ENCODE data around the gene RPS6KL1.

The RPS6KL1 gene

GRCh38 chr14:74911221-74911620, 11.8 kb downstream of the RPS6KL1 start:
- DNase-seq = no peak

GRCh38 chr14:74910556-74910955, 12.5 kb downstream of the RPS6KL1 start:
- no peak for DNase-seq

- no peak for DNase-seq
Observed at GRCh38 chr14:74909911-74910310, 13.1 kb downstream of the RPS6KL1 start.

GRCh38 chr14:74909501-74909900, 13.6 kb downstream of the RPS6KL1 start:
- DNase-seq = no peak

GRCh38 chr14:74908861-74909341, 14.2 kb downstream of the RPS6KL1 start:
- DNase-seq = no peak

GRCh38 chr14:74907744-74908143, 15.3 kb downstream of the RPS6KL1 start:
- DNase-seq = no peak

- no peak for DNase-seq
Observed at GRCh38 chr14:74906925-74907521, 16.0 kb downstream of the RPS6KL1 start.

- DNase-seq = no peak
Observed at GRCh38 chr14:74905595-74906142, 17.4 kb downstream of the RPS6KL1 start.

GRCh38 chr14:74904635-74905503, 18.2 kb downstream of the RPS6KL1 start:
- no peak for DNase-seq

- DNase-seq = no peak
Observed at GRCh38 chr14:74902941-74903705, 19.9 kb downstream of the RPS6KL1 start.

GRCh38 chr14:74898694-74899093, 24.4 kb downstream of the RPS6KL1 start:
- DNase-seq = no peak

- no peak for DNase-seq
Observed at GRCh38 chr14:74898083-74898482, 25.0 kb downstream of the RPS6KL1 start.

GRCh38 chr14:74897642-74898041, 25.4 kb downstream of the RPS6KL1 start:
- no peak for DNase-seq

GRCh38 chr14:74896400-74896799, 26.7 kb downstream of the RPS6KL1 start:
- no peak for DNase-seq

- DNase-seq = no peak
Observed at GRCh38 chr14:74893614-74894091, 29.4 kb downstream of the RPS6KL1 start.

- no peak for DNase-seq
Observed at GRCh38 chr14:74892745-74893144, 30.3 kb downstream of the RPS6KL1 start.

- no peak for DNase-seq
Observed at GRCh38 chr14:74891870-74892269, 31.2 kb downstream of the RPS6KL1 start.

- DNase-seq = no peak
Observed at GRCh38 chr14:74890262-74890661, 32.8 kb downstream of the RPS6KL1 start.

GRCh38 chr14:74888164-74889158, 34.6 kb downstream of the RPS6KL1 start:
- peak; percentile 45 for DNase-seq

GRCh38 chr14:74886001-74886400, 37.1 kb downstream of the RPS6KL1 start:
- DNase-seq = peak; percentile 73

- no peak for DNase-seq
Observed at GRCh38 chr14:74882103-74882920, 40.7 kb downstream of the RPS6KL1 start.

Measured in NCI-H226 (cell line).